Measurements from ENCODE around the gene ABCF3.

DNA sequence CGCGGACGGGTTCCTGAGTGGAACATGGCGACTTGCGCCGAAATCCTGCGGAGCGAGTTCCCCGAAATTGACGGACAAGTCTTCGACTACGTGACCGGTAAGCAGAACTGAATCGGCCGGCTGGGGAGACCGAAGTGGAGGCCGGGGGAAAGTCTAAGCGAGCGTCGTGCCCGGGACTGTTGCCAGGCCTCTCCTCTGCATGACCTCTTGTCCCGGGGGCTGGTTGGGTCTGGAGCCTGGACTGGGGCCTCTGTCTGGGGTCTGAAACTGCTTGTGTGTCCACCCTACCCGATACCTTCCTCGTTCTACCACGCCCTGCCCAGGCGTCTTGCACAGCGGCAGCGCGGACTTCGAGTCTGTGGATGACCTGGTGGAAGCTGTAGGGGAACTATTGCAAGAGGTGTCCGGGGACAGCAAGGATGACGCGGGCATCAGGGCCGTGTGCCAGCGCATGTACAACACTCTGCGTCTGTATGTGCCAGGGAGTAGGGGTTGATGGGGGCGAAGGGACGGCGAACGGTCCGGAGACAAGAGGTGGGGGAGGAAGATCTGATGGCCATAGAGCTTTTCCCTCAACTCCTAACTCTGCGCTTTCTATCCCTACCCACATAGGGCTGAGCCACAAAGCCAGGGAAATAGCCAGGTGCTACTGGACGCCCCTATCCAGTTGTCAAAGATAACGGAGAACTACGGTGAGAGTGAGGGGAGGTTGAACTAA, at the start of gene ABCF3:
- TF ChIP-seq FOXP4 (CRISPR knock-in tag; IDR thresholded peaks at IDR 0.05): no peak
- TF ChIP-seq, protein P1, sequence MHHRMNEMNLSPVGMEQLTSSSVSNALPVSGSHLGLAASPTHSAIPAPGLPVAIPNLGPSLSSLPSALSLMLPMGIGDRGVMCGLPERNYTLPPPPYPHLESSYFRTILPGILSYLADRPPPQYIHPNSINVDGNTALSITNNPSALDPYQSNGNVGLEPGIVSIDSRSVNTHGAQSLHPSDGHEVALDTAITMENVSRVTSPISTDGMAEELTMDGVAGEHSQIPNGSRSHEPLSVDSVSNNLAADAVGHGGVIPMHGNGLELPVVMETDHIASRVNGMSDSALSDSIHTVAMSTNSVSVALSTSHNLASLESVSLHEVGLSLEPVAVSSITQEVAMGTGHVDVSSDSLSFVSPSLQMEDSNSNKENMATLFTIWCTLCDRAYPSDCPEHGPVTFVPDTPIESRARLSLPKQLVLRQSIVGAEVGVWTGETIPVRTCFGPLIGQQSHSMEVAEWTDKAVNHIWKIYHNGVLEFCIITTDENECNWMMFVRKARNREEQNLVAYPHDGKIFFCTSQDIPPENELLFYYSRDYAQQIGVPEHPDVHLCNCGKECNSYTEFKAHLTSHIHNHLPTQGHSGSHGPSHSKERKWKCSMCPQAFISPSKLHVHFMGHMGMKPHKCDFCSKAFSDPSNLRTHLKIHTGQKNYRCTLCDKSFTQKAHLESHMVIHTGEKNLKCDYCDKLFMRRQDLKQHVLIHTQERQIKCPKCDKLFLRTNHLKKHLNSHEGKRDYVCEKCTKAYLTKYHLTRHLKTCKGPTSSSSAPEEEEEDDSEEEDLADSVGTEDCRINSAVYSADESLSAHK (CRISPR knock-in tag; IDR thresholded peaks at IDR 0.05; ENCODE audit: borderline replicate concordance): no peak
- TF ChIP-seq, protein P2, sequence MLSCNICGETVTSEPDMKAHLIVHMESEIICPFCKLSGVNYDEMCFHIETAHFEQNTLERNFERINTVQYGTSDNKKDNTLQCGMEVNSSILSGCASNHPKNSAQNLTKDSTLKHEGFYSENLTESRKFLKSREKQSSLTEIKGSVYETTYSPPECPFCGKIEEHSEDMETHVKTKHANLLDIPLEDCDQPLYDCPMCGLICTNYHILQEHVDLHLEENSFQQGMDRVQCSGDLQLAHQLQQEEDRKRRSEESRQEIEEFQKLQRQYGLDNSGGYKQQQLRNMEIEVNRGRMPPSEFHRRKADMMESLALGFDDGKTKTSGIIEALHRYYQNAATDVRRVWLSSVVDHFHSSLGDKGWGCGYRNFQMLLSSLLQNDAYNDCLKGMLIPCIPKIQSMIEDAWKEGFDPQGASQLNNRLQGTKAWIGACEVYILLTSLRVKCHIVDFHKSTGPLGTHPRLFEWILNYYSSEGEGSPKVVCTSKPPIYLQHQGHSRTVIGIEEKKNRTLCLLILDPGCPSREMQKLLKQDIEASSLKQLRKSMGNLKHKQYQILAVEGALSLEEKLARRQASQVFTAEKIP (CRISPR knock-in tag; IDR thresholded peaks at IDR 0.05; ENCODE audit: borderline replicate concordance): no peak
- no peak for TF ChIP-seq TCF7L2 (IDR thresholded peaks at IDR 0.05; ENCODE audit: low read depth, low read length)
- no peak for TF ChIP-seq CTCF (CRISPR knock-in tag; IDR thresholded peaks at IDR 0.05)

Data from HepG2 (cell line).